Heart right ventricle (tissue), 16 donors: Measurements from ENCODE around the gene IL21R. TPM values are rescaled to one million over a fixed set of nuclear protein-coding genes. Genes with fewer than 3 reads are reported as not detected.
A peak's percentile ranks its signal among the peaks of the same experiment; 100 is the strongest.

Experiments used
- ATAC-seq, 8 donors: fragments of 200-7000 bp; cut with Tn5 transposase; one replicate each; pipeline ENCODE4 v1.9.1; 2020; ENCODE audit warnings: mild to moderate bottlenecking in 8 of 8, moderate library complexity in 8 of 8, moderate number of reproducible peaks in 1 of 8
- DNase-seq, 2 donors: peaks; one replicate each; pipeline ENCODE4 v3.0.0-alpha.2; 2020
- H3K27ac ChIP-seq, 10 donors: fragments of 200-600 bp; sonication (generic) in 2 of 10; one replicate each; pipeline versions ENCODE4 v1.5.0 to v1.8.0; 2020 to 2022; ENCODE audit warnings: mild to moderate bottlenecking in 3 of 10
- H3K27me3 ChIP-seq, 7 donors: fragments of 200-600 bp; one replicate each; pipeline ENCODE4 v1.8.0; 2021 to 2022; ENCODE audit warnings: mild to moderate bottlenecking in 2 of 7
- H3K36me3 ChIP-seq, 9 donors: fragments of 200-600 bp; sonication (generic) in 1 of 9; one replicate each; pipeline versions ENCODE4 v1.5.0 to v1.8.0; 2020 to 2022; ENCODE audit warnings: mild to moderate bottlenecking in 2 of 9
- H3K4me1 ChIP-seq, 9 donors: fragments of 200-600 bp; sonication (generic) in 1 of 9; one replicate each; pipeline versions ENCODE4 v1.5.0 to v1.8.0; 2020 to 2022; ENCODE audit warnings: mild to moderate bottlenecking in 4 of 9
- H3K4me3 ChIP-seq, 10 donors: fragments of 200-600 bp; sonication (generic) in 2 of 10; one replicate each; pipeline versions ENCODE4 v1.5.0 to v1.8.0; 2020 to 2022; ENCODE audit warnings: mild to moderate bottlenecking in 7 of 10, moderate library complexity in 2 of 10
- H3K9me3 ChIP-seq, 11 donors: fragments of 200-600 bp in 10 of 11; sonication (generic) in 2 of 11; one replicate each; pipeline versions ENCODE4 v1.5.0 to v1.8.0; 2013 to 2022; ENCODE audit warnings: mild to moderate bottlenecking in 2 of 11, control low read depth in 1 of 11, moderate library complexity in 1 of 11
- WGBS, 2 donors: extraction: QIAGEN DNeasy Blood & Tissue Kit; methylation state at CpG; one replicate each; pipeline ENCODE4 v1.1.7; 2013; ENCODE audit warnings: inconsistent platforms in 1 of 2; 5-methylcytosine and 5-hydroxymethylcytosine counted together
- intact Hi-C, 10 donors: fragments of 100-400 bp; cut with DNase I; formaldehyde crosslinking; loops; one replicate each; pipeline versions ENCODE4 v1.11.1 to v1.14.2; 2022
- polyA plus RNA-seq, 2 donors: library from polyadenylated mRNA; stranded (reverse); fragments of 200-250 nt; gene quantifications; one replicate each; pipeline ENCODE4 v1.2.3, GENCODE V29; 2013
- total RNA-seq, 10 donors: library from RNA; stranded (reverse); fragmentation: NEBNext Ultra II Directional in 3 of 10; extraction: Animal tissue kit (Norgen Biotek cat#: 25700) in 3 of 10; gene quantifications; one replicate each; pipeline versions ENCODE4 v1.2.1 to v1.2.4, GENCODE V29; 2021 to 2023
- TF ChIP-seq, protein P1 (sequence below), 9 donors: fragments of 200-600 bp; sonication (generic) in 2 of 9; IDR thresholded peaks; one replicate each; pipeline versions ENCODE4 v1.5.0 to v1.8.0; 2021 to 2022; ENCODE audit warnings: antibody characterized with exemption in 9 of 9, mild to moderate bottlenecking in 5 of 9, moderate library complexity in 1 of 9
- donor health status: Arrhythmogenic right ventricular cardiomyopathy.
- donor health status: ischemic (EF 13 %, LVEDD 7.1; RV severe dilation, severe dysfunction).
- donor health status: healthy with polysubstance abuse.
- donor health status: DM: no; HTN: yes; CAD: no.
- donor health status: DM: no; HTN: no; CAD: no.
- donor health status: ischemic (EF 25% LVEDD 6.9; RV normal size, moderate dysfunction).
- donor health status: ischemic (EF 25% LVEDD 5.7; RV mildly dilated, moderate dysfunction).
- donor health status: healthy.
- donor health status: DM: yes; HTN: yes; CAD: no.
- donor health status: Ischemic cardiomyopathy.
- donor health status: ischemic (EF 35%, LVEDD 5.7; RV mildly dilated, moderate dysfunction).
- donor health status: nonischemic (EF 11% LVEDD 7.7; RV severe dilation, severe dysfunction).
- donor health status: DM: yes; HTN: yes; CAD: no.
- donor health status: PGD.
- donor health status: ischemic (EF 29% LVEDD 5.4; RV normal size, mild dysfunction).
- donor health status: nonischemic (EF 23%, LVEDD 6.1; RV moderate dilation, normal function).

The IL21R gene
- total and polyA plus RNA-seq, 12 donors, result 0.06 to 3.6 (median 0.14) TPM; not detected in 2

DNA sequence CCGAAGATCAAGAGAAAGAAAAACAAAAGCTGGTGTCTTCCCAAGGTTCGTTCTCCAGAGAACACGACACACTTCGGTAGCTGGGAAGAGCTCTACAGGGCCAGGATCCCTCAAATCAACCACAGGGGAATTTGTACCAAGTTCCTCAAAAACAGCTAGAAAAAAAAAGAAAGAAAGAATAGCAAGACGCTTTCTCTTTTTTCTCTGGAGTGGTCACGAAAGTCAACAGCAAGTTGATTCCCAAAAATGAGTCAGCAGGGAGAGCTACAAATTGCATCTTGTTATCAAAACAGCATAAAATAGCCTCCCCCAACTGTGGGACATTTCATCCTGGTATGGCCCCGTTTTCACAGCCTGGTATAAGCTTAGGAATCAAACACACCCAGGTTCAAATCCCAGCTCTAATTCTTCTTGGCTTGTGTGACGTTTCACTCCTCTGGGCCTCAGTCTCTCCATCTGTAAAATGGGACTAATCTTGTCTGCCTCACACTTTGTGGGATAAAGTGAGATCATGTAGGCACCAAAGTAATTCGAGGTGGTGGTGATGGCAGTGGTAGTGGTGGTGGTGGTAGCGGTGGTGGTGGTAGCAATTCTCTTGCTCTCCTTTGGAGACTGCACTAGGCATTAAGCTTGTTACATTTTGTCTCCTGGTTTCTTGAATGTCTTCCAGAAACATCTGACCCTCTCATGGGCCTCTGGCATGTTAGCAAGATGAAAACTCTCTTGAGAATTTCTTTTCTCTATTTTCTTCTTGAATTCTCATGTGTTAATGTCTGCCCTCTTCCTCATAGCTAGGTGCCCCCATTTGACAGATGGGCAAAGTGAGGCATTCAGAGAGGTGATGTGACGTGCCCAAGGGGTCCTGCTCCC is 988 bp upstream of the IL21R start:
- intact Hi-C loops, result no loop called here
- peak overlapping the region in 1 of 10 donors; percentile 12 for H3K27ac ChIP-seq

GRCh38 chr16:27402569-27402963 is 592 bp downstream of the IL21R start:
- ATAC-seq (no peak), DNase-seq (no peak)
- WGBS, 2 donors, result 61 to 64% methylated on average over 8 of the region's 8 CpGs
- Histone ChIP-seq H3K4me3 (peak overlapping the region in 4 of 10 donors; percentile 8 to 55 (median 20)), H3K36me3 (no peaks in the 10 kb centered on the region), H3K27ac (peak overlapping the region in 1 of 10 donors; percentile 82), H3K9me3 (no peaks in the 10 kb centered on the region), H3K27me3 (peaks cover 0 to 42% (median 14%) of the 10 kb centered on the region in 7 donors), H3K4me1 (peaks cover 4 to 66% (median 12%) of the 10 kb centered on the region in 9 donors)
- TF ChIP-seq, protein P1, sequence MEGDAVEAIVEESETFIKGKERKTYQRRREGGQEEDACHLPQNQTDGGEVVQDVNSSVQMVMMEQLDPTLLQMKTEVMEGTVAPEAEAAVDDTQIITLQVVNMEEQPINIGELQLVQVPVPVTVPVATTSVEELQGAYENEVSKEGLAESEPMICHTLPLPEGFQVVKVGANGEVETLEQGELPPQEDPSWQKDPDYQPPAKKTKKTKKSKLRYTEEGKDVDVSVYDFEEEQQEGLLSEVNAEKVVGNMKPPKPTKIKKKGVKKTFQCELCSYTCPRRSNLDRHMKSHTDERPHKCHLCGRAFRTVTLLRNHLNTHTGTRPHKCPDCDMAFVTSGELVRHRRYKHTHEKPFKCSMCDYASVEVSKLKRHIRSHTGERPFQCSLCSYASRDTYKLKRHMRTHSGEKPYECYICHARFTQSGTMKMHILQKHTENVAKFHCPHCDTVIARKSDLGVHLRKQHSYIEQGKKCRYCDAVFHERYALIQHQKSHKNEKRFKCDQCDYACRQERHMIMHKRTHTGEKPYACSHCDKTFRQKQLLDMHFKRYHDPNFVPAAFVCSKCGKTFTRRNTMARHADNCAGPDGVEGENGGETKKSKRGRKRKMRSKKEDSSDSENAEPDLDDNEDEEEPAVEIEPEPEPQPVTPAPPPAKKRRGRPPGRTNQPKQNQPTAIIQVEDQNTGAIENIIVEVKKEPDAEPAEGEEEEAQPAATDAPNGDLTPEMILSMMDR (IDR thresholded peaks at IDR 0.05), result no peak
- intact Hi-C loops, result no loop called here

More for the DNA sequence above, 988 bp upstream of the IL21R start:
- H3K27me3 ChIP-seq, result peaks cover 0 to 35% (median 14%) of the 10 kb centered on the region in 7 donors
- H3K36me3 ChIP-seq, result no peaks in the 10 kb centered on the region
- DNase-seq, result no peak
- H3K9me3 ChIP-seq, result peaks cover 0 to 10% (median 0%) of the 10 kb centered on the region in 11 donors
- ATAC-seq, result no peak
- H3K4me1 ChIP-seq, result peaks cover 4 to 57% (median 12%) of the 10 kb centered on the region in 9 donors
- WGBS, 2 donors, result 43 to 48% methylated on average over 11 of the region's 11 CpGs
- H3K4me3 ChIP-seq, result no peak overlapping the region
- TF ChIP-seq, protein P1 (IDR thresholded peaks at IDR 0.05), result no peak

- WGBS, 2 donors, result 88% methylated on average over 20 of the region's 20 CpGs
- H3K27me3 ChIP-seq, result peaks cover 0 to 42% (median 14%) of the 10 kb centered on the region in 7 donors
Observed at GRCh38 chr16:27402964-27403600, 1.1 kb downstream of the IL21R start.

DNA sequence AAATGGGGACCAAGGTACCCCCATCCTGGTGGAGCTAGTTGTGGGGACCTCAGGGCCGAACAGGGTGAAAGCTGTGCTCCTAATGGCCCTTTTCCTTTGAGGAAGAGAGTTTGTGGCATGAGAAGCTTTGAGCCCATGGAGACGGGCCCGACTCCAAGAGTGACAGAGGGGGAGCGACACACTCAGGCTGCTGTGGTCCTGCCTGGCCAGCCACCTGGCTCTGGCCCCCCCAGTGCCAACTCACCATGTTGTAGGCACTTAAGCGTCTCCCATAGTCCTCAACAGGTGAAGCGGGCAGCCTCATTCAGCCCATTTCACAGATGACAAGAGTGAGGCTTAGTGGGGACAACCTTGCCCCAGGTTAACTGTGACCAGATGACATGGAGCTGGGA is 1.6 kb downstream of the IL21R start:
- Histone ChIP-seq H3K4me3 (peak overlapping the region in 1 of 10 donors; percentile 55), H3K4me1 (peaks cover 4 to 70% (median 12%) of the 10 kb centered on the region in 9 donors), H3K9me3 (no peaks in the 10 kb centered on the region), H3K27ac (peak overlapping the region in 1 of 10 donors; percentile 82), H3K27me3 (peaks cover 0 to 42% (median 14%) of the 10 kb centered on the region in 7 donors), H3K36me3 (no peaks in the 10 kb centered on the region)
- ATAC-seq (no peak), DNase-seq (no peak)
- intact Hi-C loops, result no loop called here
- 86 to 91% methylated on average over 4 to 6 of the region's 6 CpGs for WGBS, 2 donors
- TF ChIP-seq, protein P1 (IDR thresholded peaks at IDR 0.05), result no peak

More at GRCh38 chr16:27402964-27403600, 1.1 kb downstream of the IL21R start:
- ATAC-seq (no peak), DNase-seq (no peak)
- H3K36me3 ChIP-seq, result no peaks in the 10 kb centered on the region
- TF ChIP-seq, protein P1 (IDR thresholded peaks at IDR 0.05), result no peak
- H3K4me1 ChIP-seq, result peaks cover 4 to 69% (median 12%) of the 10 kb centered on the region in 9 donors
- intact Hi-C loops, result no loop called here
- no peaks in the 10 kb centered on the region for H3K9me3 ChIP-seq
- peak overlapping the region in 2 of 10 donors; percentile 8 to 55 for H3K4me3 ChIP-seq
- H3K27ac ChIP-seq, result peak overlapping the region in 1 of 10 donors; percentile 82
